GM19043 (cell line): ENCODE results near the gene RGPD6.
"Not testable (repeated sequence)": the region's sequence is repeated elsewhere in the genome, so short reads cannot be mapped to it uniquely, and the experiment has no call there.

Experiments used
- ATAC-seq: cut with Tn5 transposase; IDR thresholded peaks from one replicate; pipeline ENCODE4 v1.9.1; 2021; ENCODE audit warnings: low read depth; ENCODE audit not compliant: unreplicated experiment

The RGPD6 gene

DNA sequence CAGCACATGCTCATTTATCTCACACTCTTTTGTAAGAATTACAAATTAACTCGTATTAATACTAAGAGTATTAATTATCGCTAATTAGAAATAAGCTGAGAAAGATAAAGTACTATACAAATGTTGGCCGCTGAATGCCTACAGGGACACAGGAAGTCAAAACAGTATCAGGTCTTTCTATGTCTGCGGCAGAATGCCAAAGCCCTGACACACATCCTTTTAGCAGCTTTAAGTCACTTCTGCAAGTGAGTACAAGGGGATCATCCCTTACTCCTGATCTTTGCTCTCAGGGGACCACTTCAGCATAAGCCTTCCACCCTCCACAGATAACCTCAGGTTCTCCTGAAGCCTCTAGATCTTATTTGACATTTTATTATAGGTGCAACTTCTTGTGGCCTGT, 94.3 kb downstream of the RGPD6 start:
- ATAC-seq: not testable (repeated sequence)

- ATAC-seq: not testable (repeated sequence)
Measured at GRCh38 chr2:110481200-110481599, 95.8 kb downstream of the RGPD6 start.

GRCh38 chr2:110480084-110480483, 96.9 kb downstream of the RGPD6 start:
- not testable (repeated sequence) for ATAC-seq

DNA sequence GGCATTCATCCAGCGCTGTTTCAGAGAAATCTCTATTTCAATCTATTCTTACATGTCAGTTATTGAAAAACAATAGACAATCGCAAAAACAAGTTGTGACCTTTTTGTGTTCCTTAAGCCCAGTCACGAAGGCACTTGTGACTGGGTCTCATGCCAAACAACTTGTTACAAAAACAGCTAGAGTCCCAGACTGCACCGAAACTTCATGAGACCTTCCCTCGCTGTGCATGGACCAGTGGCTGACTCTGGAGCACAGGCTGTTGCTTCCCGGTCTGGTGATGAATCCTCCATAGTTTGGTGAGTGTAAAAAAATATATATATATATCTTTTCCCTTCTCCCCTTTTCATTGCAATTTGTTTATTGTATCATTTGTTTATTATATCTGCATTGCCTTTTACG, 99.7 kb downstream of the RGPD6 start:
- not testable (repeated sequence) for ATAC-seq

- not testable (repeated sequence) for ATAC-seq
Measured at GRCh38 chr2:110476952-110477351, 100.1 kb downstream of the RGPD6 start.

- ATAC-seq: not testable (repeated sequence)
Measured at GRCh38 chr2:110475627-110476359, 101.2 kb downstream of the RGPD6 start.

DNA sequence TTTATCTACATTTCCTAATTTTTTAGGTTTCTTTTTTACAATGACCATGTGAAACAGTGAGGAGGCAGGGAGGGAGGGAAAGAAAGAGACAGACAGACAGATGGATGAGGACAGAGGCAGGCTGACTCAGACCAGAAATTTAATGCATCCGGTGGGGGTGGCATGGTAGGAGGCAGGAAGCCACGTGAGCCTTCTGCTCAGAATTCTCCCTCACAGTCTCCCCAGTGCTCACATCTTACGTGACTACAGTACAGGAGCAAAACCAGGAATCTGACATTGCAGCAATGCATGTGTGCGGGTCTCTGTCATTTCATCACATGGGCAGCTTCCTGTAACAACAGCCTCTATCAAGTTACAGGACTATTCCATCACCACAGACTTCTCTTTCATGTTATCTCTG, 102.1 kb downstream of the RGPD6 start:
- ATAC-seq: peak; percentile 98

- ATAC-seq: not testable (repeated sequence)
Measured at GRCh38 chr2:110473059-110473358, 104.0 kb downstream of the RGPD6 start.

- ATAC-seq: not testable (repeated sequence)
Measured at GRCh38 chr2:110472171-110473058, 104.6 kb downstream of the RGPD6 start, which contains the start of gene LIMS4. LIMS4 (minus strand) TSS chr2:110472816; CDS start chr2:110472778, 38 bp downstream.

- ATAC-seq: not testable (repeated sequence)
Measured at GRCh38 chr2:110468921-110469320, 108.1 kb downstream of the RGPD6 start.

- ATAC-seq: peak; percentile 90
Measured at GRCh38 chr2:110465312-110465711, 111.7 kb downstream of the RGPD6 start.
